Measurements from ENCODE around the gene PLTP. TPM values are rescaled to one million over a fixed set of nuclear protein-coding genes. Genes with fewer than 3 reads are reported as not detected.

Gene PLTP
- total RNA-seq, 4 donors from 2014 or later: 49.2 to 138 (median 70.4) TPM

DNA sequence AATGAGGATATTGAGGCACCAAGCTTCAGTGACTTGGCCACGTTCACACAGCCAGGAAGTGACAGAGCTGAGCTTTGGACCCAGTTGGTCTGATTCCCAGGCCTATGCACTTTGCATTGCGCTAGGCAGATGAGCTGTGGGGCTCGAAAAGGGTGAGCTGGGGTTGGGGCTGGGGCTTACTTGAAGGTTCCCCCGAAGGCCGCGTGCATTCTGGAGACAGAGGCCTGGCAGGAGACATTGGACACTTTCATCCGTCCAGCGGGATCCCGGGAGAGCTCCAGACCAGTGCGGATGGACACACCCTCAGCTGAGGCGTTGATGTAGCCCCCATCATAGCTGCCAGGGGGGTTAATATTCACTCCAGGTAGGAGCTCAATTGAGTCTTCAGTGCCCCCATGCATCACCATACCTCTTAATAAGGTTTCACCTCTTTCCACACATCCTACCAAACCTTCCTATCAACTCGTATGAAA, 2.6 kb downstream of the PLTP start:
- H3K36me3 ChIP-seq: peaks cover 41% of the 10 kb centered on the region
- WGBS: 92% methylated on average over 12 of the region's 12 CpGs
- no peak for DNase-seq (ENCODE audit: low spot score in 2 of 2)
- H3K4me1 ChIP-seq: peaks cover 31% of the 10 kb centered on the region
- TF ChIP-seq EP300 (IDR thresholded peaks at IDR 0.05) (no peak), POLR2AphosphoS5 (IDR thresholded peaks at IDR 0.05) (no peak), POLR2A (IDR thresholded peaks at IDR 0.05) (no peak)
- TF ChIP-seq, protein P1, sequence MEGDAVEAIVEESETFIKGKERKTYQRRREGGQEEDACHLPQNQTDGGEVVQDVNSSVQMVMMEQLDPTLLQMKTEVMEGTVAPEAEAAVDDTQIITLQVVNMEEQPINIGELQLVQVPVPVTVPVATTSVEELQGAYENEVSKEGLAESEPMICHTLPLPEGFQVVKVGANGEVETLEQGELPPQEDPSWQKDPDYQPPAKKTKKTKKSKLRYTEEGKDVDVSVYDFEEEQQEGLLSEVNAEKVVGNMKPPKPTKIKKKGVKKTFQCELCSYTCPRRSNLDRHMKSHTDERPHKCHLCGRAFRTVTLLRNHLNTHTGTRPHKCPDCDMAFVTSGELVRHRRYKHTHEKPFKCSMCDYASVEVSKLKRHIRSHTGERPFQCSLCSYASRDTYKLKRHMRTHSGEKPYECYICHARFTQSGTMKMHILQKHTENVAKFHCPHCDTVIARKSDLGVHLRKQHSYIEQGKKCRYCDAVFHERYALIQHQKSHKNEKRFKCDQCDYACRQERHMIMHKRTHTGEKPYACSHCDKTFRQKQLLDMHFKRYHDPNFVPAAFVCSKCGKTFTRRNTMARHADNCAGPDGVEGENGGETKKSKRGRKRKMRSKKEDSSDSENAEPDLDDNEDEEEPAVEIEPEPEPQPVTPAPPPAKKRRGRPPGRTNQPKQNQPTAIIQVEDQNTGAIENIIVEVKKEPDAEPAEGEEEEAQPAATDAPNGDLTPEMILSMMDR (IDR thresholded peaks at IDR 0.05): no peak
- H3K4me3 ChIP-seq: no peak overlapping the region
- no peak overlapping the region for H3K27ac ChIP-seq
- no peaks in the 10 kb centered on the region for H3K9me3 ChIP-seq
- H3K27me3 ChIP-seq: no peaks in the 10 kb centered on the region

DNA sequence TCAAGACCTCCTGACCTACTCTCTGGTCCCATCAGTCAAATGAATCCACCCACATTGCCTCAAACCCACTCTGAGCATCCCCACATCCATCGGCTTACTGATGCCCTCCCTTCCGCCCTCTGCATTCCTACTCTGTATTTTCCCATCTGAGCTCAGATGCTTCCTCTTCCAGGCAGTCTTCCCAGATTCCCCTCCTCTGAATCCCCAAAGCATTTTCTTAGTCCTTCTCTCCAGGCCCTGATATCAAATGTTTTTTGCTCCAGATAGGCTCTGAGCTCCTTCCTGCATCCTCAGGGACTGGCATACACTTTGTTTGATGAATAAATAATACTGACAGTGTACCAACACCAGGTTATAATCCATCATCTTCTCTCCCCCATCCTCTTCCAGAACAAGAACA, 3.9 kb downstream of the PLTP start:
- H3K36me3 ChIP-seq: peaks cover 49% of the 10 kb centered on the region
- H3K27ac ChIP-seq: no peak overlapping the region
- peaks cover 31% of the 10 kb centered on the region for H3K4me1 ChIP-seq
- no peak overlapping the region for H3K4me3 ChIP-seq
- no peak for DNase-seq (ENCODE audit: low spot score in 2 of 2)
- TF ChIP-seq POLR2A (IDR thresholded peaks at IDR 0.05) (no peak), EP300 (IDR thresholded peaks at IDR 0.05) (no peak), POLR2AphosphoS5 (IDR thresholded peaks at IDR 0.05) (no peak)
- TF ChIP-seq, protein P1 (IDR thresholded peaks at IDR 0.05): no peak
- no peaks in the 10 kb centered on the region for H3K27me3 ChIP-seq
- 100% methylated on average over 2 of the region's 2 CpGs for WGBS
- no peaks in the 10 kb centered on the region for H3K9me3 ChIP-seq

DNA sequence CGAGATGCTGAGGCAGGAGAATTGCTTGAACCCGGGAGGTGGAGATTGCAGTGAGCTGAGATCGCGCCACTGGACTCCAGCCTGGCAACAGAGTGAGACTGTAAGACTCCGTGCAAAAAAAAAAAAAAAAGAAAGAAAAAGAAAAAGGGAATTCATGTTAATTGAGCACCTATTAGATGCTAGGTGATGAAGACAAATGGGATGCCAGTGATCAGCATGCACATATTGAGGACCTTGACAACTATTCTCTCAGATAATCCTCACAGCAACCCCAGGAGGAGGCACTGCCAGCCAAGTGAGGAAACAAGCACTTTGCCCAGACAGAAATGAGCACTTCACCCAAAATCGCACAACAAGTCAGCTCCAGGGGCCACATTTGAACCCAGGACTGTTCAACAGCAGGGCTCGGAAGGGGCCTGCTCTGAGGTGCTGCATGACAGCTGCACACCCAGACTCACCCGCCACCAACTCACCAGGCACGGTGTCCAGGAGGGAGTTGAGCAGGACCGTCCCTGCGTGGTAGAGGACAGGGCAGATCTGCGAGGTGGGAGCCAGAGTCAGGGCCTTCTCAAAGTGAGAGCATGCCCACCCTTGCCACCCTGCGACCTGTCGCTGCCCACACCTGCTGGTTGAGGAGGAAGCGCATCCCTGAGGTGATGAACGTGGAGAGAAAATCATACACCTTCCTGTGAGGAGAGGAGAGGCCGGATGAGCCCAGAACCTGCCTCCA, 4.6 kb downstream of the PLTP start:
- H3K27me3 ChIP-seq: no peaks in the 10 kb centered on the region
- H3K36me3 ChIP-seq: peaks cover 54% of the 10 kb centered on the region
- DNase-seq (ENCODE audit: low spot score in 2 of 2): no peak
- WGBS: 92% methylated on average over 17 of the region's 17 CpGs
- TF ChIP-seq, protein P1 (IDR thresholded peaks at IDR 0.05): no peak
- no peak overlapping the region for H3K27ac ChIP-seq
- H3K4me3 ChIP-seq: no peak overlapping the region
- H3K4me1 ChIP-seq: peaks cover 27% of the 10 kb centered on the region
- H3K9me3 ChIP-seq: no peaks in the 10 kb centered on the region

DNA sequence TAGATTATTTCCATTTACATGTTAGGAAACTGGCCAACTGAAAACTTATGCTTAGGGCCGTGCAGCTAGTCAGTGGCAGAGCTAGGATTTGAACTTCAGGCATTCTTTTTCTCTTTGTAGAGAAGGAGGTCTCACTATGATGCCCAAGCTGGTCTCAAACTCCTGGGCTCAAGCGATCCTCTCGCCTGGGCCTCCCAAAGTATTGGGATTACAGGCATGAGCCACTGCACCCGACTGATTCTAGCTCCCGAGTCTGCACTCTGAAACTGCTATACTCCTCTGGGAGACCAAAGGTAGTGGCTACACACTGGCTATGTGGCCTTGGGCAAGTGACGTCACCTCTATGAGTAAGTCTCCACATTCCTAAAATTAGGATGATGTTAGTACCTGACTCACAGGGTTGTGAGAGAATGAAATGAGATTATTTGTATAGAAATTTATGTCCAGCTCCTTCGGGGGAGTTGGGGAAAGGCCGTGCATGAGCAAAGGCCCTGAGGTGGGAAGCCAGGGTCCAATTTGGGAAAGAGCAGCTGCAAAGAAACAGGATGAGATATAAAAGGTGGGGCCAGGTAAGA, 6.4 kb downstream of the PLTP start:
- Histone ChIP-seq H3K4me1 (peaks cover 13% of the 10 kb centered on the region), H3K27me3 (no peaks in the 10 kb centered on the region), H3K36me3 (peaks cover 72% of the 10 kb centered on the region), H3K4me3 (no peak overlapping the region), H3K27ac (no peak overlapping the region), H3K9me3 (no peaks in the 10 kb centered on the region)
- TF ChIP-seq POLR2AphosphoS5 (IDR thresholded peaks at IDR 0.05): no peak
- TF ChIP-seq EP300 (IDR thresholded peaks at IDR 0.05): no peak
- TF ChIP-seq, protein P1 (IDR thresholded peaks at IDR 0.05): no peak
- TF ChIP-seq POLR2A (IDR thresholded peaks at IDR 0.05): no peak
- no peak for DNase-seq (ENCODE audit: low spot score in 2 of 2)
- WGBS: 82% methylated on average over 8 of the region's 8 CpGs

DNA sequence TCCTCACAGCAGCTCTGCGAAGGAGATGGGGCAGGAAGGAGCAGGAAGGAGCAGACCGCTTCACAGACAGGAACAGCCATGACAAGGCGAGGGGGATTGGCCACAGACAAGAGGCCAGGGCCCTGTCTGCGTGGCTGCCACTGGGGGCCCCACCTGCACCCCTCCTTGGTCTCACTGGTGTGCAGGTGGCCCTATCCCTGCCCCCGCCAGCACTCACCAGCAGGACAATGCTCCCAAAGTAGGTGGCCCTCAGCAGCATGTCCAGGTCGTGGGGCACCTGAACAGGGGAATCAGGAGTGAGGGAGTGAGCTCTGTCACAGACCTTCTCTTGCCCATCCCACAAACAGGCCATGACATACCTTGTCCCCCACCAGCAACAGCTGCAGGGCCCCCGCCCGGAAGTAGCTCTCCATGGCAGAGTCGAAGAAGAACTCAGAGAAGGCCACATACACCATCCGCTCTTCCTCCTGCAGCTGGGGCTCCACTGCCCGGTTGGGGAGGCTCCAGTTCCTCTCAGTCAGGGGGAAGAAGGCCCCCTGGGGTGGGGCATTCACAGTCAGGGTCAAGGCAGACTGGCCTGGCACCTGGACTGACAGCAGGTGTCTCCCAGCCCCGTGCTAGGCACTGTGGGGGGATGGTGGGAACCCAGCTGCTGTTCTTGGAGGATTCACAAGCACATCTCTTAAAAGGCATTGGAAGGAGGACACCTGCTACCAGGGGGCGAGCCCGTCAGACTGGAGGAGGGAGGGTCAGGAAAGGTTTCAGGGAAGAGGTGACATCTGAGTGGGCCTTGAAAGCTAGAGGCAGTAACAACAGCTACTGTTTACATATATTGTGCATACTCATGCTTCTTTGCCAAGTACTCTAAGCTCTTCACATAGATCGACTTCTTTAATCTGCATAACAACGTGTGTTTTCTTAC, 7.1 kb downstream of the PLTP start:
- Histone ChIP-seq H3K36me3 (peaks cover 78% of the 10 kb centered on the region), H3K4me1 (peaks cover 5% of the 10 kb centered on the region), H3K27ac (no peak overlapping the region), H3K27me3 (no peaks in the 10 kb centered on the region), H3K4me3 (no peak overlapping the region), H3K9me3 (no peaks in the 10 kb centered on the region)
- no peak for DNase-seq (ENCODE audit: low spot score in 2 of 2)
- no peak for TF ChIP-seq EP300 (IDR thresholded peaks at IDR 0.05)
- no peak for TF ChIP-seq POLR2AphosphoS5 (IDR thresholded peaks at IDR 0.05)
- TF ChIP-seq, protein P1 (IDR thresholded peaks at IDR 0.05): no peak
- no peak for TF ChIP-seq POLR2A (IDR thresholded peaks at IDR 0.05)
- WGBS: 87% methylated on average over 13 of the region's 16 CpGs

All from suprapubic skin (tissue), 4 donors.